HG03175 (cell line): ENCODE results near the gene STIM1.

ENCODE experiments used
- ATAC-seq: cut with Tn5 transposase; IDR thresholded peaks from one replicate; pipeline ENCODE4 v1.9.1; 2021; ENCODE audit warnings: mild to moderate bottlenecking, moderate library complexity; ENCODE audit not compliant: unreplicated experiment

The STIM1 gene

GRCh38 chr11:4060182-4060923 is 204.9 kb downstream of the STIM1 start:
- ATAC-seq: no peak

DNA sequence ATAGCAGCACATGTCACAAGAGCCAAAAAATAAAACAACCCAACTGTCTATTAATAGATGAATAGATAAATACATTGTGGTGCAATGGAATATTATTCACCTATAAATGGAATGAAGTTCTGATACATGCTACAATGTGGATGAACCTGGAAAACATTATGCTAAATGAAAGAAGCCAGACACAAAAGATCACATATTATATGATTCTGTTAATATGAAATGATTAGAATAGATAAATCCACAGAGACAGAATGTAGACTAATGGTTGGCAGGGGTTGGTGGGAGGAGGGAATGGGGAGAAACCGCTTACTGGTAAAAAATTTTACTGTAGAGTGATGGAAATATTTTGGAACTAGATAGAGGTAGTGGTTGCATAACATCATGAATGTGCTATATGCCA is 206.2 kb downstream of the STIM1 start:
- ATAC-seq: no peak

- no peak for ATAC-seq
These were observed 207.9 kb downstream of the STIM1 start for GRCh38 chr11:4063348-4063747.

DNA sequence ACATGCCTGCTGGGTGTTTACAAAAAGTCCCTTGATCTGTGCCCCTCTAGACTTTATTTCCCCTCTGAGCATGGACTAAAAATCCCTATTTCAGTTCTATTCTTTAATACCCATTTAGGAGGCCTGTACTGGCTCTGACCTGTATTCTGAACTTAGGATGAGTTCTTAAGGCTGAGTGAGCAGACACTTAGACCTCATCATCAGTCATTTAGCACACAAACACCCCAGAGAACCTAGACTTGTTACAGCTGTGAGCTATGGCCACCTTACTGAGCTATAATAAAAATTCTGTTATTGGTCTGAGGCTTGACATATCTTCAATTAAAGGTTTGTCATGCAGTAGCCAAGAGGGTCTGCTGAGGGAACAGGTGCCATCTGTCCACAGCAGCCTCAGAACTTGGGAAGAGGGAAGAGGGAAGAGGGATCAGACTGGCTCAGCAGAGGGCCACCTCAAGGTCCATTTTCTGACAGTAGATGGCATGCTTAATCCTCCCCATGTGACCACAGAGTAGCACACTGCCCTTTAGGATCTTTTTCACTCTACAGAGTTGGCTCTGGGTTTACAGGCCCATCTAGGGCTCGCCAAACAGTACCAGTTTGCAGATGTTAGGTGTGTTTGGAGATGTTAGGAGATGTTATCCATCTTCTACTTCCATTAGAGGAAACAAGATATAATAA is 209.0 kb downstream of the STIM1 start:
- ATAC-seq: no peak

GRCh38 chr11:4065086-4065485 is 209.6 kb downstream of the STIM1 start:
- no peak for ATAC-seq

DNA sequence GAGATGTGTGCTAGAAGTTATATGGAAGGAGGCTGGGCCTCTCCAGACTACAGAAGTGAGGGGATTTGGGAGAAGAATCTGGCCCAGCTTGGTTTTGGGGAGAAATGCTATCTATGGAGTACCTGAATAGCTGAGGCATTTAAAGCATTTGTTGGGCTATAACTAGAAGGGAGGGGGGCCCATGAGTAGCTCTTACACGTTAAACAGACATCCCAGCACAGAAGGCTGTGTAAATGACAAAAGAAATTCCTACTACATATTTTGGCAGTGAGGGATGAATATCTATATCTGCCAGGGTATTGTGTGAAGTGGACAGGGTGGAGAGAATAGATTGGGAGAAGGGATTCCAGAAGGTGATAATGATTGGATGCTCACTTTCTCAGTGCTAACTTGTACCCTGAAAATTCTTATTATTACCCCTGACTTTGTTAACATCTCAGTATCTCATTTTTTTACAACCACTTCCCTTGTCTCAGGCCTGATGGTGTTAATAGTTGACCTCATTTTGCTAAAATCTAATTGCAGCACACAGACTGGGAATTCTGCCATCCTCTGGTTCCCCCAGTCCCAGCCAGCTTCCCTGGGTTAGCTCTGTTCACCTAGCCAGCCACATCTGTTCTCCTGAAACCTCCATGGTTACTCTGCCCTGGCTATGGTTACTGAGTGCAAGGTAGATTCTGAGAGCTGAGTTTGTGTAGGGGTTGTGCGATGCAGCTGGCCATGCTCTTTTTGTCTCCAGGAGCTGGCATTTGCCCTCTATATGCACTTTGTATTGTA is 210.3 kb downstream of the STIM1 start:
- ATAC-seq: no peak

DNA sequence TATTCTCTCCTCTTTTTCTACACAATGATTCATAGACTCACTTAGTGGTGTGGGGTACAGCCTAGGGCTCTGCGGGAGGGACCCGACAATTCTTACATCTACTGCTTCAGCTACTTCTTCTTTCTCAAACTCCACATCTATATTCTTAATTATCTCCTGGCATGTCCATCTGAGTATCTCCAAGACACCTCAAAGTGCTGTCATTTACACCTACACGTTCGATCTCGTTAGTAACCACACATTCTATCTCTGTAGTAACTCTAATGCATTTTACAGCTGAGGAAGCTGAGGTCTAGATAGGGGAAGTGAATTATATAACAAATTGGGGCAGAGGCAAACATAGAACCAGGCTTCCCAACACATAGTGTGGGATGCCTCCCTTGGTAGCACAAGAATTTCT is 211.4 kb downstream of the STIM1 start:
- no peak for ATAC-seq

DNA sequence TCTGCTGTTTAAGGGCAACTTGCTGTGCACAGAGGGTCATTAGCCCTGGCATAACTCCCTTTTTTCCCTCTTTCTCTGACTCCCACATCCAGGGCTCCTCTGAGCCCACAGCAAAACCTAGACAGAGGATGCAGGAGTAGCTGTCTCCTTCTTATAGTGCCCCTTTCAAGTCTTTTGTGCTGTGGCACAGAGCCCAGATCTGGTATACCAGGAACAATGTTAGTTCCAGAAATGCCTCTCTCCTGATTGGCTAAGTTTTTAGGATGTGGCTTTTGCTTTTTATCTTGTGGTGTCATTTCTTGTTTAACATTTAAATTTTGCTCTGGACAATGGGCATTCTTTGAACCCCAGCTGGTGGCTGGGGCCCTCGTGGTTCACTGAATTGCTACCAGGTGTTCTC is 213.5 kb downstream of the STIM1 start:
- no peak for ATAC-seq

DNA sequence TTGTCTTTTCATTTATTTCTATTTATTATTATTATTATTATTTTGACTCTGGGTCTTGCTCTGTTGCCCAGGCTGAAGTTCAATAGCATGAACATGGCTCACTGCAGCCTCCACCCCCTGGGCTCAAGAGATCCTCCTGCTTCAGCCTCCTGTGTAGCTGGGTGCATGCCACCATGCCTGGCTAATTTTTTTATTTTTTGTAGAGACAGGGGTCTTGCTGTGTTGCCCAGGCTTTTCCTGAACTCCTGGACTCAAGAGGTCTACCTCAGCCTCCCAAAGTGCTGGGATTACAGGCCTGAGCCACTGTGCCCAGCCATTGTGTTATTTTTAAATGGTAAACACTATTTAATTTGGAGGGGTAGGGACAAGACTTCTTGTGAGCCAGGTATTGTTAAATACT is 215.9 kb downstream of the STIM1 start:
- ATAC-seq: no peak

DNA sequence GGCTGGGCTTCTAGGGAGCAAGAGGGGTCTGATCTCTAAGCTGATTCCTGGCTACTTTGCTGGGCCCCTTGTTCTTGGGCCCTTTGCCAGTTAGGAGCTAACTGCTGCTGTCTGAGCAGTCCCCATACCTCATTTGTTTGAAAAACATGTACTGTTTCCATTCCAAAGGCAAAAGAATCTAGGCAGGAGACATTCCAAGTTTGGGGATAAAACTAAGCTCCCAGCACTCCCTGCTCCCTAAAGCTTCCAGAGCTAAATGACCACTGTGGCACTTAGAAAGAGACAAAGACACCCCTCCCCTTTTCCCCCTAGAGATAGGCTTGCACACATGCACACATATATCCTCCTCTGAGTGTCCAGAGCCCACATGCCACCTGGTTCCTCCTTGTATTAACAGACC is 216.4 kb downstream of the STIM1 start:
- no peak for ATAC-seq

GRCh38 chr11:4072668-4073285 is 217.3 kb downstream of the STIM1 start:
- peak; percentile 60 for ATAC-seq

DNA sequence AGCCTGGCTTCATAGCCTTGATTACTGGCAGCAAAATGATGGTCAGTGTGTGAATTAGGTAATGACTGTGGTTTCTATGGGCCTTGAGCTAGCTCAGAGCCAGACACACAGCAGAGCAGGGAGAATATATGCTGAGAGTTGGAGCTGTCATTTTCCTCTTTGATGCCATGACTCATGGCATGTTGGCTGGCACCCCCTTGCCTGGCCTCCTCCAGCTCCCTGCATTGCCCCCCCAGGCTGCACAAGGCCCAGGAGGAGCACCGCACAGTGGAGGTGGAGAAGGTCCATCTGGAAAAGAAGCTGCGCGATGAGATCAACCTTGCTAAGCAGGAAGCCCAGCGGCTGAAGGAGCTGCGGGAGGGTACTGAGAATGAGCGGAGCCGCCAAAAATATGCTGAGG is 218.8 kb downstream of the STIM1 start:
- no peak for ATAC-seq

DNA sequence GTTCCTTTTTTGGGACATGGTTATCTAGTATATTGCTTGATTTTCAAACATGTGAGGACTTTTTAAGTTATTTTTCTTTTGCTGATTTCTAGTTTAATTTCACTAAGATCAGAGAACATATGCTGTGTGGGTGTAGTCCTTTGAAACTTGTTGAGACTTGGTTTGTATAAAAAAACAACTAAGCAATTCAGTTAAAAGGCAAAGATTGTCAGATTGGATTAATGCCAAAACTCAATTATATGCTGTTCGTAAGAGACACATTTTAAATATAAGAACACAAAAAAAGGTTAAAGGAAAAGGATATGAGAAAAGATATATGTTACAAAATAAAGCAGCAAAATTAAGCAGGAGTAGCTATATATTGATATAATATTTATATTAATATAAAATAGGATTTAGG is 221.3 kb downstream of the STIM1 start:
- ATAC-seq: no peak

- no peak for ATAC-seq
These were observed 227.7 kb downstream of the STIM1 start for GRCh38 chr11:4083198-4083597.

- ATAC-seq: no peak
These were observed 229.1 kb downstream of the STIM1 start for GRCh38 chr11:4084406-4085125.

- ATAC-seq: no peak
These were observed 230.1 kb downstream of the STIM1 start for GRCh38 chr11:4085575-4085974.

GRCh38 chr11:4086575-4087353 is 231.3 kb downstream of the STIM1 start:
- ATAC-seq: no peak

GRCh38 chr11:4087551-4087950 is 232.1 kb downstream of the STIM1 start:
- no peak for ATAC-seq

DNA sequence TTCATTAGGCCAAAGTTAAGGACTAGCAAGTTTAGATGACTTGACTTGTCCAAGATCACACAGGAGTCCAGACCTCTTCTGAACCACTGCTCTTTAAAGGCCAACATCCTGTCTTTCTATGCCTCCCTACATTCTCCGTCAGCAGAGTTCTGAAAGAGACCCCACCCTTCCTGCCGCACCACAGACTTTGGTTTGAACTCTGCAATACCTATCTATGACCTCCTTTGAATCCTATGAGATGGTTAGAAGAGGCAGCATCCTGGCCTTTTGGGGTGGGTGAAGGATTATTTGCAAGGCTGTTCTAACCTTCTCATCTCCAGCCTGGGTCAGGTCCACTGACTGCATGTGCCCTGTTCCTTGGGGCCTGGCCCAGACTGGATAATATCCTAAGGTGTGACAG is 234.8 kb downstream of the STIM1 start:
- no peak for ATAC-seq

GRCh38 chr11:4092026-4092425 is 236.6 kb downstream of the STIM1 start:
- ATAC-seq: no peak
